Natural killer cell (primary cell): Measurements from ENCODE around the gene HOXD8. TPM values are rescaled to one million over a fixed set of nuclear protein-coding genes. Genes with fewer than 3 reads are reported as not detected.
A peak's percentile ranks its signal among the peaks of the same experiment; 100 is the strongest.

ENCODE experiments used
- ATAC-seq, 3 donors: fragments of 150-1000 bp in 2 of 3; fragments of 200-7000 bp in 1 of 3; cut with Tn5 transposase; 1 replicate in 1 of 3; 2 replicates in 2 of 3; pipeline ENCODE4 v1.10.0; 2021; ENCODE audit warnings: mild to moderate bottlenecking in 2 of 3, moderate library complexity in 2 of 3
- DNase-seq, 2 donors: peaks; one replicate each; pipeline versions ENCODE4 v3.0.0 to v3.0.0-alpha.2; 2013 to 2021; ENCODE audit warnings: mixed read lengths in 1 of 2
- H3K27ac ChIP-seq: one replicate; pipeline ENCODE4 v1.5.1; 2013; ENCODE audit warnings: mild to moderate bottlenecking, low read length
- H3K27me3 ChIP-seq: one replicate; pipeline ENCODE4 v1.6.1; 2013; ENCODE audit warnings: low read length; ENCODE audit not compliant: control insufficient read depth, insufficient read depth
- H3K36me3 ChIP-seq: one replicate; pipeline ENCODE4 v1.6.1; 2013; ENCODE audit warnings: low read length; ENCODE audit not compliant: control insufficient read depth, insufficient read depth
- H3K4me1 ChIP-seq: one replicate; pipeline ENCODE4 v1.6.1; 2013; ENCODE audit warnings: low read length; ENCODE audit not compliant: control insufficient read depth, insufficient read depth
- H3K4me3 ChIP-seq: one replicate; pipeline ENCODE4 v1.5.1; 2013; ENCODE audit warnings: low read length
- H3K9me3 ChIP-seq: one replicate; pipeline ENCODE4 v1.6.1; 2013; ENCODE audit warnings: low read length; ENCODE audit not compliant: control insufficient read depth, insufficient read depth
- H3K27ac Mint-ChIP-seq, 2 donors: one replicate each; pipeline ENCODE4 v1.8.0; 2022; ENCODE audit warnings: mild to moderate bottlenecking in 2 of 2, mixed read lengths in 2 of 2, moderate library complexity in 1 of 2
- H3K27me3 Mint-ChIP-seq, 2 donors: one replicate each; pipeline ENCODE4 v1.8.0; 2022; ENCODE audit warnings: low read depth in 2 of 2, mixed read lengths in 2 of 2
- H3K36me3 Mint-ChIP-seq: one replicate; pipeline ENCODE4 v1.8.0; 2022; ENCODE audit warnings: mixed read lengths
- H3K4me1 Mint-ChIP-seq, 2 donors: one replicate each; pipeline ENCODE4 v1.8.0; 2022; ENCODE audit warnings: mixed read lengths in 2 of 2
- H3K4me3 Mint-ChIP-seq: one replicate; pipeline ENCODE4 v1.8.0; 2022; ENCODE audit warnings: mild to moderate bottlenecking, moderate library complexity, mixed read lengths
- H3K9me3 Mint-ChIP-seq, 2 donors: one replicate each; pipeline ENCODE4 v1.8.0; 2022; ENCODE audit warnings: mixed read lengths in 2 of 2
- WGBS: methylation state at CpG from one replicate; pipeline ENCODE4 v1.1.7; 2013; ENCODE audit warnings: missing lambda C conversion rate; ENCODE audit not compliant: insufficient coverage; 5-methylcytosine and 5-hydroxymethylcytosine counted together
- intact Hi-C: fragments of 100-400 bp; cut with micrococcal nuclease; formaldehyde crosslinking; loops from one replicate; pipeline ENCODE4 v1.14.2; 2022
- total RNA-seq, 4 donors: library from RNA; stranded (reverse); fragments of 120-200 nt in 1 of 4; gene quantifications; one replicate each; pipeline versions ENCODE4 v1.2.3 to v1.2.4, GENCODE V29; 2013 to 2022
- TF ChIP-seq, protein P1 (sequence below): fragments of 200-600 bp; IDR thresholded peaks from one replicate; pipeline ENCODE4 v1.8.0; 2022; ENCODE audit warnings: antibody characterized with exemption

HOXD8 gene
- total RNA-seq, 3 donors from 2014 or later (not counting 1 experiment from before 2014, with no cell fraction given): not detected

DNA sequence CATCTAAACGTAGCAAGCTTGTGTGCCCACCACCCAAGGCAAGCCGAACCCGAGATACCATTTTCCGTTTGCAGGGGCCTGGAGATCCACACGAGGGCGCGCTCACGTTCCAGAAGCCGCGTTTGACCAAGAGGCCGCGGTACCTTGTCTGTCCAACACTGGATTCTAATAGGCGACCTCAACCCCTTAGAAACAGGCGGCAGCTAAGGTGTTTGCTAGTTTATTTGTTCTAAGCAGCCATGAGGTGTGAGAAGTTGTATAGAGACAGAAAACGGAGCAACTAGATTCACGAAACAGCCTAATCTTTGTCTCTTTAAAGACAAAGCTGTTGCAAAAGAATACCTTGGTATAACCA is 18.2 kb upstream of the HOXD8 start:
- Histone ChIP-seq H3K27ac (no peak overlapping the region), H3K36me3 (no peaks in the 10 kb centered on the region), H3K4me3 (no peak overlapping the region), H3K27me3 (peaks cover 77% of the 10 kb centered on the region), H3K9me3 (peaks cover 3% of the 10 kb centered on the region), H3K4me1 (peaks cover 3% of the 10 kb centered on the region)
- 4% methylated on average over 16 of the region's 16 CpGs for WGBS
- TF ChIP-seq, protein P1, sequence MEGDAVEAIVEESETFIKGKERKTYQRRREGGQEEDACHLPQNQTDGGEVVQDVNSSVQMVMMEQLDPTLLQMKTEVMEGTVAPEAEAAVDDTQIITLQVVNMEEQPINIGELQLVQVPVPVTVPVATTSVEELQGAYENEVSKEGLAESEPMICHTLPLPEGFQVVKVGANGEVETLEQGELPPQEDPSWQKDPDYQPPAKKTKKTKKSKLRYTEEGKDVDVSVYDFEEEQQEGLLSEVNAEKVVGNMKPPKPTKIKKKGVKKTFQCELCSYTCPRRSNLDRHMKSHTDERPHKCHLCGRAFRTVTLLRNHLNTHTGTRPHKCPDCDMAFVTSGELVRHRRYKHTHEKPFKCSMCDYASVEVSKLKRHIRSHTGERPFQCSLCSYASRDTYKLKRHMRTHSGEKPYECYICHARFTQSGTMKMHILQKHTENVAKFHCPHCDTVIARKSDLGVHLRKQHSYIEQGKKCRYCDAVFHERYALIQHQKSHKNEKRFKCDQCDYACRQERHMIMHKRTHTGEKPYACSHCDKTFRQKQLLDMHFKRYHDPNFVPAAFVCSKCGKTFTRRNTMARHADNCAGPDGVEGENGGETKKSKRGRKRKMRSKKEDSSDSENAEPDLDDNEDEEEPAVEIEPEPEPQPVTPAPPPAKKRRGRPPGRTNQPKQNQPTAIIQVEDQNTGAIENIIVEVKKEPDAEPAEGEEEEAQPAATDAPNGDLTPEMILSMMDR: no peak
- Mint-ChIP-seq H3K4me1 (peaks cover 0 to 8% of the 10 kb centered on the region in 2 donors), H3K36me3 (peaks cover 8% of the 10 kb centered on the region), H3K9me3 (no peaks in the 10 kb centered on the region), H3K27me3 (peaks cover 65 to 68% of the 10 kb centered on the region in 2 donors), H3K4me3 (peak overlapping the region; percentile 9), H3K27ac (no peak overlapping the region)
- intact Hi-C loops: loop anchor here (5.0 kb wide), 1 partner anchor 34 kb away; no protein-coding TSS in a partner anchor
- ATAC-seq: no peak
- DNase-seq: peak in 1 of 2 donors; percentile 39

DNA sequence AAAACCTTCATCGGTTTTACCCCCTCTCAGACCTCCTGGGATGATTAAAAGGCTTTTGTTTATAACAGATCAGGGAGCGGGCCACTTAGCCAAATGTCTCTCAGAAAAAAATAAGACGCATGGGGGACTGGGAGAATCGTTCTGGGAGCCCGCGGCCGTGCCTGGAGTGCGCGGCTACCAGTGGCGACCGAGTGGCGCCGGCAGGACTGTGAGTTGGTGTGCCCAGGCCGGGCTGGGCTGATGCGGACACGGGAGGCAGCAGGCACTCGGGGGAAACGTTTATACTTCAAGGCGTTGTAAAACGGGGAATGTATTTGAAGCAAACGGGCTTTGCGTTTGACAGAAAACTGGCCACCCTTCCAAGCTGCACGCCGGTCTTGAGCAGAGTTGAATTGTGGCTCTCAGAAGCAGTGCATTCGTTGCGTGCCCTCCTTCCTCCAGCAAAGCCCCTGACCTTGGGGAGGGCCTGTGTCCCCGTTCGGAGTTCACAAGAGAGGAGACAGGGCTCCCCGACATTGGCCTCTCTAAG is 17.6 kb upstream of the HOXD8 start:
- DNase-seq (no peak), ATAC-seq (no peak)
- Mint-ChIP-seq H3K9me3 (no peaks in the 10 kb centered on the region), H3K4me3 (no peak overlapping the region), H3K4me1 (peaks cover 0 to 5% of the 10 kb centered on the region in 2 donors), H3K27ac (no peak overlapping the region), H3K36me3 (peaks cover 8% of the 10 kb centered on the region), H3K27me3 (peaks cover 68 to 70% of the 10 kb centered on the region in 2 donors)
- TF ChIP-seq, protein P1: no peak
- Histone ChIP-seq H3K9me3 (peaks cover 6% of the 10 kb centered on the region), H3K27ac (no peak overlapping the region), H3K4me3 (no peak overlapping the region), H3K36me3 (no peaks in the 10 kb centered on the region), H3K4me1 (peaks cover 3% of the 10 kb centered on the region), H3K27me3 (peaks cover 79% of the 10 kb centered on the region)
- WGBS: 8% methylated on average over 28 of the region's 29 CpGs
- intact Hi-C loops: loop anchor here (5.0 kb wide), 1 partner anchor 35 kb away; no protein-coding TSS in a partner anchor

DNA sequence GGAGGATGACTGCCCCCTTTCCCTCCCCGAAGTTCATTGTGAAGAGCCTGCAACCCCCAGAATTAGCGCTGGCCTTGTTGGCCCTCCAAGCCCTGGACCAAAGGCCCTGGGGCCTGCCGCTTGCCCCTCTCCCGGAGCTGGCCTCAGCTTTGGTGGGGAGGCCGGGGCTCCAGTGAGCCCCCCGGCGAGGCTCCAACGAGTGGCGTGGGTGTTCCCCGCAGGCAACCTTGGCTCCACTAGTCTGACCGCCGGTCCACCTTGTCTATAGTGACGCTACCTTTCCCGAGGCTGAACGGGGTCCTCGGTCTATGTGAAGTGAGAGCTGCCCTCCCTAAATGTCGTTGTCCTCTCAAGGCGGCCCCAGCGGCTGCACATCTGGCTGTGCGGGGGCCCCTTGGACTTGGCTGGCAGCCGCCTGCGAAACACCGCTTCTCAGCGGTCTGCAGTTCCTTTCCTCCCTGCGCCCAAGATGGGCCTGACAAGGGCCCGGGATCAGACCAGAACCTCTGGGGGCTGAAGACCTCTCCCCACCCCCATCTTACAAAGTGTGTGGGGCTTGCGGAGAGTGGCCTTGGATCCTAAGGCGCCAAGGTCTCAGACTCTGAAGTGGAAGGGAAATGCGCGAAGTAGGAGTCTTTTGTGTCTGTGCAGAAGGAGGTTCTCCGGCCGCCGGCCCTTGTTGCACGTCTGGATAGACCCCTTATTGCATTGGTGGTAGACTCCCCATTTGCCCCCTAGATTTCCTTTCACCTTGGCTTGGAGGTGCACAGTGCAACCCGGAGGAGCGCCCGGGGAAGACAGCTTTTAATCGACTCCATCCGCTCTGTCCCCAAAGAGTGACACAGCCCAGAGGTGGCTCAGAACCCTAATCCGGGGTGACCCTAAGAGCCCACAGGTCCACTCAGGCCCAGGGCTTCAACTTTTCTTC is 16.9 kb upstream of the HOXD8 start:
- Histone ChIP-seq H3K27ac (no peak overlapping the region), H3K4me1 (no peaks in the 10 kb centered on the region), H3K4me3 (no peak overlapping the region), H3K9me3 (peaks cover 8% of the 10 kb centered on the region), H3K27me3 (peaks cover 86% of the 10 kb centered on the region), H3K36me3 (no peaks in the 10 kb centered on the region)
- DNase-seq (no peak), ATAC-seq (no peak)
- H3K9me3 Mint-ChIP-seq: no peaks in the 10 kb centered on the region
- 9% methylated on average over 40 of the region's 40 CpGs for WGBS
- no peak overlapping the region for H3K4me3 Mint-ChIP-seq
- H3K36me3 Mint-ChIP-seq: peaks cover 8% of the 10 kb centered on the region
- intact Hi-C loops: loop anchor here (5.0 kb wide), 1 partner anchor 35 kb away; no protein-coding TSS in a partner anchor
- TF ChIP-seq, protein P1: no peak
- H3K27me3 Mint-ChIP-seq: peaks cover 71 to 77% of the 10 kb centered on the region in 2 donors
- H3K4me1 Mint-ChIP-seq: peaks cover 0 to 5% of the 10 kb centered on the region in 2 donors
- no peak overlapping the region for H3K27ac Mint-ChIP-seq
